CD1c-positive myeloid dendritic cell (primary cell): ENCODE measurements around the gene THADA.
"Not testable (repeated sequence)": the region's sequence is repeated elsewhere in the genome, so short reads cannot be mapped to it uniquely, and the experiment has no call there.

Experiments
- DNase-seq: peaks from one replicate; pipeline ENCODE4 v3.0.0-alpha.2; 2016; ENCODE audit errors: extremely low spot score

The THADA gene

GRCh38 chr2:43539436-43539835 lies 56.4 kb downstream of the THADA start:
- DNase-seq, result no peak

- DNase-seq, result no peak
These were observed 57.7 kb downstream of the THADA start for GRCh38 chr2:43538034-43538670.

DNA sequence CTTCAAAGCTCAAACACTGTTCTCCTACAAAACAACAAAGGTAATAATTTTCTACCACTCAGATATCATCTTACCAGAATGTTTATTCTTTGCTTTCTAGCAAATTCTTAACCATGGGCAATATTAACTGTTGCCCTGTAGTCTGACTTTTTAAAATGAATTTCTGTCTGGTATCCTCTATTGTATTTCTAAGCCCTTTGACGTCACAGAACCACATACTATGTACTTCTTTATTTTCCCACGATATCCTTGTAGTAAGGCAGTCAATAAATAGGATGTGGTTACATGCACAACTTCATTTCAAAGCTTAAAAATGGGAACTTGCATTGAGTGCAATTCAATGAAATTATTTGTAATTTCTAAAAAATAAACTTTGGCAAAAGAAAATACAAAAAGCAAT lies 58.7 kb downstream of the THADA start:
- DNase-seq, result peak; percentile 80

GRCh38 chr2:43534569-43534968 lies 61.3 kb downstream of the THADA start:
- no peak for DNase-seq

GRCh38 chr2:43532572-43532971 lies 63.3 kb downstream of the THADA start:
- not testable (repeated sequence) for DNase-seq

GRCh38 chr2:43531251-43531650 lies 64.6 kb downstream of the THADA start:
- DNase-seq, result no peak

- no peak for DNase-seq
These were observed 68.8 kb downstream of the THADA start for GRCh38 chr2:43526994-43527393.

GRCh38 chr2:43525506-43525905 lies 70.3 kb downstream of the THADA start:
- DNase-seq, result no peak

GRCh38 chr2:43524177-43524965 lies 71.5 kb downstream of the THADA start:
- no peak for DNase-seq

DNA sequence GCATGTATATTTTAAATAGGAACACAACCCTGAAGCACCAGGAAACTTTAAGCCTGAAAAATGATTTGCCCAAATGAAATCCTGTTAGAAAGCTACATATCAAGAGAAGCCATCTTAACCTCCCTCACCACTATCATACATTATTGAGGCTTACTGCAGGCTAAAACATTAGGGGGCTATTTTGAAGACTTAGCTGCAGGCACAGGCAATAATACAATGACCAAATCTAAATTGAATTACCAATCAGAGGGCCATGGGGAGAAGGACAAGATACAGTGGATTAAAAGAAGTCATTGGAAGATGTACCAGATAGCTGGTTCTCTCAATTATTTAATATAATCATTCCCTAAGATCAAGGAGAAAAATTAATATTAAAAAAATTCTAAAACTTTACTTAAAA lies 73.7 kb downstream of the THADA start:
- no peak for DNase-seq

- DNase-seq, result no peak
These were observed 74.3 kb downstream of the THADA start for GRCh38 chr2:43521568-43521967.

DNA sequence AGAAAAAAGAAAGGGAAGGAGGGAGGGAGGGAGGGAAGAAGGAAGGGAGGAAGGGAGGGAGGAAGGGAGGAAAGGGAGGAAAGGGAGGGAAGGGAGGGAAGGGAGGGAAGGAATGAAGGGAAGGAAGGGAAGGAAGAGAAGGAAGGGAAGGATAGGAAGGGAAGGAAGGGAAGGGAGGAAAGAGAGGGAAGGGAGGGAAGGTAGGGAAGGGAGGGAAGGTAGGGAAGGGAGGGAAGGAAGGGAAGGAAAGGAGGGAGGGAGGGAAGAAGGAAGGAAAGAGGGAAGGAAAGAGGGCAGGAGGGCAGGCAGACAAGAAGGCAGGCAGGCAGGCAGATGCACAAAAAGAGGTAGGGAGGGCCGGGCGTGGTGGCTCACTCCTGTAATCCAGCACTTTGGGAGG lies 74.9 kb downstream of the THADA start:
- DNase-seq, result no peak

- peak; percentile 67 for DNase-seq
These were observed 76.1 kb downstream of the THADA start for GRCh38 chr2:43519643-43520221.

DNA sequence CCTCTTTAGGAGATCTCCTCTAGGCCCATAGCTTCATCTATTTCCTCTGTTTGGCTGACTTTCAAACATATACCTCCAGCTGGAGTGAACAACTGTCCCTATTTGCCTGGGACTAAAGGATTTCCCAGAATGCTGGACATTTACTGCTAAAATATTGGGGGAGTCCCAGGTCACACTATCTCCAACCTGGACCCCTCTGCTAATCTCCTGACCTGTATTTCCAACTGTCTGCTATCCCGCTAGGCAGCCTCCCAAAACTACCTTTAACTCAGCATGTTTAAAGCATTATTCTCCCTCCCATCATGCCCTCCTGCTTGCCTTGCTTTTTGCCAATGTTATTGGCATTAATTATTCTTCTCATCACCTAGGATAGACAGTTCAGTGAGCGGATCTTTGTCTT lies 77.1 kb downstream of the THADA start:
- DNase-seq, result no peak

DNA sequence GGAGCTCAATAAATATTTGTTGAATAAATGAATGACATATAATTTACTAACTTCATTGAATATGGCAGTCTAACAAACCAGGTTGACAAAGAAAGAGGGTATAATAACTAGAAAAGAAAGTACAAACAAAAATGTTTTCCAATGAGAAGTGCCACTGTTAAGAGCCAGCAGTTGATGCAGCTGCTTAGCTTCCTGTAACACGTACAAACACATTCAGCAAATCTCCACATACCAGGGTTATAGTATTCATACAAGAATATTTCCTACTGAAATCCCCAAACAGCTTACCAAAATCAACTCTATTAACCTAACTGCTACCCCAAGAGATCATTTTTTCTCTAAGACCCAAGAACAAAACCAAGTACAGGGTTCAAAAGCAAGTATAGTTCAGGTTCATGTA lies 77.7 kb downstream of the THADA start:
- DNase-seq, result no peak

- no peak for DNase-seq
These were observed 79.9 kb downstream of the THADA start for GRCh38 chr2:43515807-43516497.

- no peak for DNase-seq
These were observed 80.6 kb downstream of the THADA start for GRCh38 chr2:43515248-43515647.

GRCh38 chr2:43513796-43514195 lies 82.0 kb downstream of the THADA start:
- no peak for DNase-seq

DNA sequence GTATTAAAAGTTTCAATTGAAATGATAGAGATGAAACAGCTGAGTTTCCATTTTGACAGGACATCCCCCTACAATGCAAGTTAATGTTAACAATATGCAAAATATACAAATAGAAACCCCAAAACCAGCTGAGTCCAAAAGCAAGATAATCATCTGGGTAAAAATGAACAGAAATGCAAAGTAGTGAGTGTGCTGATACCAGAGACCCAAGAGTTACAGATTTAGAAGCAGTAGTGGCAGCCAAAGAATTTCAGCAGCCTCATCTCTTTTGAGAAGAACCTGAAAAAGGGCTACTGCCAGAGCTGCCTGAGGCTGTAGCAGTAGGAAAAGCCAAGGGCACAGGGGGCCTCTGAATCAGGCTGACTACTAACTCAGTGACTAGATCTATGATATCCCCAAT lies 82.6 kb downstream of the THADA start:
- DNase-seq, result no peak

GRCh38 chr2:43511199-43511598 lies 84.6 kb downstream of the THADA start:
- no peak for DNase-seq

DNA sequence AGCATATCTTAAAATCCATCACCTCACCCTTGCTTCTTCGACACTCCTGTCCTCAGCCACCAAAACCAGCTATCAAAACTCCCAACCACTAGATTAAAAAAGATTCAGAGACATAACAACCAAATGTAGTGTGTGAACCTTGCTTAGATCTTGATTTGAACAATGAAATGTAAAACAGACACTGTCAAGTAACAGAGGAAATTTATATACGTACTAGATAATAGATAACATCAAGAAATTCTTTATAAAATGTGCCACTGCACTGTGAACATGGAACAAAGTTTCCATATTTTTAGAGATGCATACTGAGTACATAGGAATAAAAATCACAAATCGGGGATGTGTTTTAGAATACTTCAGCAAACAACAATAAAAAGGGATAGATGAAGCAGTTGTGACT lies 86.0 kb downstream of the THADA start:
- no peak for DNase-seq

DNA sequence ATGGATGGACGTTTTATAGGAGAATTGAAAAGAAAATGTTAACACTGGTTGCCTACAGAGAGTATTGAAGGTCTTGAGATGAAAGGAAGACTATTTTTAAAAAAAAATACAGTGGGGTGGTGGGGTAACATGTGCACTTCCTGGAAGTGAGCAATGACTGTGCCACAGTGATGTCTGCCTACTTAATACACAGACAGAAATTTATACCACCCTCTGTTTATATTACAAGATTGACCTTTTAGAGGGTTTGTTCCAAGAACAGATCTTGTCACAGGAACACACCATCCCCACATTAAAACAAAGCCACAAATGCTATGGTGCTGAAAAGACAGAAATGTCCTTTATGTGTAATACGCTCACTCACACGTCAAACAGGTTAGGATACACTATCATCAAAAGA lies 87.6 kb downstream of the THADA start:
- DNase-seq, result no peak

GRCh38 chr2:43507137-43507536 lies 88.7 kb downstream of the THADA start:
- no peak for DNase-seq
